B cell (primary cell): ENCODE results near the gene DUSP14. TPM values are rescaled to one million over a fixed set of nuclear protein-coding genes. Genes with fewer than 3 reads are reported as not detected.

ENCODE experiments used
- ATAC-seq: fragments of 200-7000 bp; cut with Tn5 transposase; one replicate; pipeline ENCODE4 v1.10.0; 2021; ENCODE audit warnings: low read depth, mild to moderate bottlenecking, moderate number of reproducible peaks, moderate library complexity
- CTCF ChIA-PET: fragments of 350-600 bp; sonication (Branson Sonifier 250); formaldehyde crosslinking; loops from one replicate; lab custom pipeline; 2021; ENCODE audit warnings: antibody characterized with exemption, inconsistent platforms; lab: Charles Lee
- POLR2A ChIA-PET: fragments of 350-600 bp; sonication (Branson Sonifier 250); formaldehyde crosslinking; loops from one replicate; lab custom pipeline; 2021; ENCODE audit warnings: antibody characterized with exemption; lab: Charles Lee
- DNase-seq: peaks from one replicate; pipeline ENCODE4 v3.0.0; 2013
- H2AFZ ChIP-seq: 2 replicates; pipeline ENCODE4 v1.6.1; 2012; ENCODE audit warnings: mild to moderate bottlenecking, low read depth, low read length; ENCODE audit not compliant: insufficient read depth, poor library complexity, severe bottlenecking
- H3K27ac ChIP-seq, 2 donors: 1 replicate in 1 of 2; 2 replicates in 1 of 2; pipeline ENCODE4 v1.5.1; 2012 to 2013; ENCODE audit warnings: low read length in 2 of 2, mild to moderate bottlenecking in 2 of 2, moderate library complexity in 1 of 2
- H3K27me3 ChIP-seq, 4 experiments: fragments of 200-600 bp in 1 of 4; sonication (generic) in 1 of 4; replicated peaks in 1 of 4; 1 replicate in 2 of 4; 2 replicates in 2 of 4; pipeline versions ENCODE4 v1.6.1 to v1.7.0; 2013 to 2016; ENCODE audit warnings: low read length in 3 of 4, mild to moderate bottlenecking in 2 of 4, mixed read lengths in 1 of 4, moderate library complexity in 1 of 4; ENCODE audit not compliant: insufficient read depth in 4 of 4, control insufficient read depth in 3 of 4; ENCODE audit errors: control extremely low read depth in 1 of 4
- H3K36me3 ChIP-seq, 2 experiments: replicated peaks in 1 of 2; 1 replicate in 1 of 2; 2 replicates in 1 of 2; pipeline versions ENCODE4 v1.6.1 to v1.7.1; 2013; ENCODE audit warnings: low read length in 1 of 2; ENCODE audit not compliant: insufficient read depth in 2 of 2, control insufficient read depth in 1 of 2; ENCODE audit errors: control extremely low read depth in 1 of 2, extremely low read depth in 1 of 2
- H3K4me1 ChIP-seq, 2 donors: fragments of 200-600 bp in 1 of 2; sonication (generic) in 1 of 2; 1 replicate in 1 of 2; 2 replicates in 1 of 2; pipeline versions ENCODE4 v1.5.1 to v1.6.1; 2013 to 2017; ENCODE audit warnings: low read length in 2 of 2; ENCODE audit not compliant: control insufficient read depth in 2 of 2, insufficient read depth in 2 of 2
- H3K4me2 ChIP-seq: replicated peaks from 2 replicates; pipeline ENCODE3; 2012; ENCODE audit warnings: mild to moderate bottlenecking, low read depth, low read length; ENCODE audit not compliant: poor library complexity, severe bottlenecking
- H3K4me3 ChIP-seq, 5 experiments: fragments of 200-600 bp in 1 of 5; sonication (generic) in 1 of 5; 1 replicate in 3 of 5; 2 replicates in 2 of 5; pipeline versions ENCODE4 v1.5.1 to v1.7.0; 2011 to 2016; ENCODE audit warnings: low read length in 4 of 5, mild to moderate bottlenecking in 4 of 5, low read depth in 2 of 5, control low read depth in 1 of 5, moderate library complexity in 1 of 5; ENCODE audit not compliant: insufficient read depth in 1 of 5; ENCODE audit errors: control extremely low read depth in 1 of 5, extremely low read depth in 1 of 5
- H3K79me2 ChIP-seq: fragments of 200-600 bp; sonication (generic); one replicate; pipeline ENCODE4 v1.6.0; 2016; ENCODE audit warnings: low read length; ENCODE audit not compliant: control insufficient read depth, insufficient read depth
- H3K9ac ChIP-seq: fragments of 200-600 bp; sonication (generic); 2 replicates; pipeline ENCODE4 v1.6.1; 2017; ENCODE audit warnings: mild to moderate bottlenecking, low read length, moderate library complexity
- H3K9me3 ChIP-seq, 3 donors: one replicate each; pipeline versions ENCODE4 v1.6.1 to v1.7.1; 2013; ENCODE audit warnings: low read length in 2 of 3; ENCODE audit not compliant: control insufficient read depth in 2 of 3, insufficient read depth in 1 of 3; ENCODE audit errors: control extremely low read depth in 1 of 3
- H4K20me1 ChIP-seq: 2 replicates; pipeline ENCODE4 v1.6.0; 2012; ENCODE audit warnings: mild to moderate bottlenecking, low read length; ENCODE audit not compliant: insufficient read depth, control insufficient read depth, poor library complexity, severe bottlenecking
- H3K27ac Mint-ChIP-seq: one replicate; pipeline ENCODE4 v1.8.0; 2021; ENCODE audit warnings: mixed read lengths
- H3K27me3 Mint-ChIP-seq: one replicate; pipeline ENCODE4 v1.8.0; 2021; ENCODE audit warnings: mixed read lengths
- H3K4me1 Mint-ChIP-seq: one replicate; pipeline ENCODE4 v1.8.0; 2021; ENCODE audit warnings: mixed read lengths
- H3K4me3 Mint-ChIP-seq: one replicate; pipeline ENCODE4 v1.8.0; 2021; ENCODE audit warnings: mixed read lengths
- H3K9me3 Mint-ChIP-seq: one replicate; pipeline ENCODE4 v1.8.0; 2022; ENCODE audit warnings: mixed read lengths; ENCODE audit not compliant: insufficient read depth
- EZH2 ChIP-seq: IDR thresholded peaks from 2 replicates; pipeline ENCODE4 v1.6.1; 2012; ENCODE audit warnings: borderline replicate concordance, low read depth, mild to moderate bottlenecking, moderate library complexity, low read length; ENCODE audit not compliant: insufficient read depth, poor library complexity, severe bottlenecking
- WGBS: methylation state at CpG from one replicate; pipeline ENCODE4 v1.1.5; 2013; ENCODE audit warnings: missing lambda C conversion rate; ENCODE audit not compliant: insufficient coverage; 5-methylcytosine and 5-hydroxymethylcytosine counted together
- intact Hi-C: fragments of 100-400 bp; cut with micrococcal nuclease; formaldehyde crosslinking; loops from one replicate; pipeline ENCODE4 v1.10.0; 2022
- polyA plus RNA-seq: library from polyadenylated mRNA; depleted of rRNA; stranded (reverse); fragments of >200 nt; gene quantifications from 2 replicates; pipeline ENCODE4 v1.2.3, GENCODE V29; 2012
- total RNA-seq, 2 donors: library from RNA; stranded (reverse); fragments of 120-200 nt in 1 of 2; gene quantifications; 1 replicate in 1 of 2; 2 replicates in 1 of 2; pipeline versions ENCODE4 v1.2.3 to v1.2.4, GENCODE V29; 2013 to 2022
- TF ChIP-seq, protein P1 (sequence below): fragments of 200-600 bp; IDR thresholded peaks from one replicate; pipeline ENCODE4 v1.8.0; 2022; ENCODE audit warnings: antibody characterized with exemption, mild to moderate bottlenecking

DUSP14 gene
- total and polyA plus RNA-seq, 2 donors (not counting 1 experiment from before 2014, with no cell fraction given), result 3.1 to 5.1 TPM

DNA sequence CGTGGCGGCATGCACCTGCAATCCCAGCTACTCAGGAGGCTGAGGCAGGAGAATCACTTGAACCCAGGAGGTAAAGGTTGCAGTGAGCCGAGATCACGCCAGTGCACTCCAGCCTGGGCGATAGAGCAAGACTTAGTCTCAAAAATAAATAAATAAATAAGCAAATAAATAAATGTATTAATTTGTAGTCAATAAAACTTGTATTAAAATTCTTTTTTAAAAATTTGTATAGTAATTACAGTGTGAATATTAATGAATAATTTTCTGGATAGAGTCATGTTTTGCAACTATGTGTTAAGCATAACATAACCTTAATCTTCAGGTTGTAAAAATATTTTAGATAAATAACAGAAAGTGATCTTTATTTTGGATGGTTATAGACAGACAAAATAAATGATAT, 27.2 kb upstream of the DUSP14 start:
- no peak for DNase-seq
- Mint-ChIP-seq H3K27ac (no peak overlapping the region), H3K4me3 (no peak overlapping the region), H3K27me3 (no peaks in the 10 kb centered on the region), H3K9me3 (no peaks in the 10 kb centered on the region), H3K4me1 (no peaks in the 10 kb centered on the region)
- H3K36me3 ChIP-seq, result peaks cover 7 to 26% of the 10 kb centered on the region in 2 experiments
- H3K27me3 ChIP-seq, result no peaks in the 10 kb centered on the region
- no peaks in the 10 kb centered on the region for H4K20me1 ChIP-seq
- H3K79me2 ChIP-seq, result no peaks in the 10 kb centered on the region
- no CpG with 5 or more reads among the region's 5 CpGs for WGBS
- no peak for ATAC-seq
- CTCF ChIA-PET, result no interaction called here
- no peak for TF ChIP-seq EZH2
- TF ChIP-seq, protein P1, sequence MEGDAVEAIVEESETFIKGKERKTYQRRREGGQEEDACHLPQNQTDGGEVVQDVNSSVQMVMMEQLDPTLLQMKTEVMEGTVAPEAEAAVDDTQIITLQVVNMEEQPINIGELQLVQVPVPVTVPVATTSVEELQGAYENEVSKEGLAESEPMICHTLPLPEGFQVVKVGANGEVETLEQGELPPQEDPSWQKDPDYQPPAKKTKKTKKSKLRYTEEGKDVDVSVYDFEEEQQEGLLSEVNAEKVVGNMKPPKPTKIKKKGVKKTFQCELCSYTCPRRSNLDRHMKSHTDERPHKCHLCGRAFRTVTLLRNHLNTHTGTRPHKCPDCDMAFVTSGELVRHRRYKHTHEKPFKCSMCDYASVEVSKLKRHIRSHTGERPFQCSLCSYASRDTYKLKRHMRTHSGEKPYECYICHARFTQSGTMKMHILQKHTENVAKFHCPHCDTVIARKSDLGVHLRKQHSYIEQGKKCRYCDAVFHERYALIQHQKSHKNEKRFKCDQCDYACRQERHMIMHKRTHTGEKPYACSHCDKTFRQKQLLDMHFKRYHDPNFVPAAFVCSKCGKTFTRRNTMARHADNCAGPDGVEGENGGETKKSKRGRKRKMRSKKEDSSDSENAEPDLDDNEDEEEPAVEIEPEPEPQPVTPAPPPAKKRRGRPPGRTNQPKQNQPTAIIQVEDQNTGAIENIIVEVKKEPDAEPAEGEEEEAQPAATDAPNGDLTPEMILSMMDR, result no peak
- no peak overlapping the region for H2AFZ ChIP-seq
- H3K9ac ChIP-seq, result no peak overlapping the region
- no peak overlapping the region for H3K4me2 ChIP-seq
- POLR2A ChIA-PET, result no interaction called here
- no peaks in the 10 kb centered on the region for H3K9me3 ChIP-seq
- H3K4me3 ChIP-seq, result no peak overlapping the region
- no peaks in the 10 kb centered on the region for H3K4me1 ChIP-seq
- H3K27ac ChIP-seq, result no peak overlapping the region
- intact Hi-C loops, result no loop called here

DNA sequence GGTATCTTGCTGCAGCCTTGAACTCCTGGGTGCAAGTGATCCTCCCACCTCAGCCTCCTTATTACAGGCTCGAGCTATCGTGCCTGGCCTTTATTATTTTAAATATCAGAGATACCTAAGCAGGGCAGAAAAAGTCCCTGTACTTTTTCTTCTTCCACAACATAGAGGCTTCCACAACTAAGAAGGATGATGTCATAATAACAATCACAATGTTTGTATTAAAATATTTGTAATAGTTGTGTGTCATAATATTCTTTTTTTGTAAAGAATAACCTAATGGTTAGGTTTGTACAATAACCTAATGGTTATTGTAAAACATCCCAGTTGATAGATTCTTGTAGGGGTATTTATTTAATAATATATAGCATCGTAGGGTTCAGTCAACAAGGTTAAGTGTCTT, 26.7 kb upstream of the DUSP14 start:
- no peaks in the 10 kb centered on the region for H3K4me1 ChIP-seq
- no peak overlapping the region for H3K27ac ChIP-seq
- no peak overlapping the region for H3K4me2 ChIP-seq
- no CpG with 5 or more reads among the region's 3 CpGs for WGBS
- DNase-seq (no peak), ATAC-seq (no peak)
- no peaks in the 10 kb centered on the region for H4K20me1 ChIP-seq
- H3K36me3 ChIP-seq, result peaks cover 8 to 31% of the 10 kb centered on the region in 2 experiments
- TF ChIP-seq, protein P1, result no peak
- TF ChIP-seq EZH2, result no peak
- ChIA-PET POLR2A (interaction anchor here (0.7 kb wide), 1 partner anchor 88 kb away, joined by 3 read pairs; no protein-coding TSS in a partner anchor), CTCF (no interaction called here)
- no peaks in the 10 kb centered on the region for H3K27me3 ChIP-seq
- H2AFZ ChIP-seq, result no peak overlapping the region
- no peak overlapping the region for H3K4me3 ChIP-seq
- no peak overlapping the region for H3K9ac ChIP-seq
- H3K4me1 Mint-ChIP-seq, result no peaks in the 10 kb centered on the region
- no peaks in the 10 kb centered on the region for H3K9me3 ChIP-seq
- no peak overlapping the region for H3K4me3 Mint-ChIP-seq
- intact Hi-C loops, result no loop called here
- no peaks in the 10 kb centered on the region for H3K27me3 Mint-ChIP-seq
- H3K79me2 ChIP-seq, result no peaks in the 10 kb centered on the region
- H3K9me3 Mint-ChIP-seq, result no peaks in the 10 kb centered on the region
- no peak overlapping the region for H3K27ac Mint-ChIP-seq
